Measurements from ENCODE around the gene RPL7L1.
A peak's percentile ranks its signal among the peaks of the same experiment; 100 is the strongest.

RPL7L1 gene

GRCh38 chr6:42925248-42925857 lies 45.9 kb downstream of the RPL7L1 start:
- no peak overlapping the region for H3K4me3 ChIP-seq (ENCODE audit: low read depth, low read length)
- TF ChIP-seq CTCF (IDR thresholded peaks at IDR 0.05; ENCODE audit: low read depth, low read length): no peak

GRCh38 chr6:42928986-42929820 lies 49.8 kb downstream of the RPL7L1 start, which contains the start of gene CNPY3:
CNPY3 (plus strand) TSS chr6:42929480; CDS start chr6:42929571, 91 bp downstream.
- no peak for TF ChIP-seq CTCF (IDR thresholded peaks at IDR 0.05; ENCODE audit: low read depth, low read length)
- peak within 1 kb of the TSS; percentile 76 for H3K4me3 ChIP-seq (ENCODE audit: low read depth, low read length)

- TF ChIP-seq CTCF (IDR thresholded peaks at IDR 0.05; ENCODE audit: low read depth, low read length): no peak
- peak overlapping the region; percentile 76 for H3K4me3 ChIP-seq (ENCODE audit: low read depth, low read length)
These were observed 50.5 kb downstream of the RPL7L1 start for GRCh38 chr6:42929821-42930360.

GRCh38 chr6:42932412-42932811 lies 53.0 kb downstream of the RPL7L1 start:
- TF ChIP-seq CTCF (IDR thresholded peaks at IDR 0.05; ENCODE audit: low read depth, low read length): no peak
- H3K4me3 ChIP-seq (ENCODE audit: low read depth, low read length): no peak overlapping the region

GRCh38 chr6:42933205-42933604 lies 53.8 kb downstream of the RPL7L1 start:
- no peak for TF ChIP-seq CTCF (IDR thresholded peaks at IDR 0.05; ENCODE audit: low read depth, low read length)
- H3K4me3 ChIP-seq (ENCODE audit: low read depth, low read length): no peak overlapping the region

- TF ChIP-seq CTCF (IDR thresholded peaks at IDR 0.05; ENCODE audit: low read depth, low read length): no peak
- H3K4me3 ChIP-seq (ENCODE audit: low read depth, low read length): no peak overlapping the region
These were observed 55.9 kb downstream of the RPL7L1 start for GRCh38 chr6:42935322-42935721.

GRCh38 chr6:42936398-42936797 lies 57.0 kb downstream of the RPL7L1 start:
- no peak overlapping the region for H3K4me3 ChIP-seq (ENCODE audit: low read depth, low read length)
- TF ChIP-seq CTCF (IDR thresholded peaks at IDR 0.05; ENCODE audit: low read depth, low read length): no peak
